Activated T-helper 2 cell treated with anti-CD3 and anti-CD28 coated beads, Interferon-gamma antibody, Interleukin-2, Interleukin-4, amounts not matched to agents 10 μg/mL and 5 μg/mL and 100 μg/mL, durations not matched to agents 14 hours and 24 hours and 36 hours (primary cell): Measurements from ENCODE around the gene PARN. TPM values are rescaled to one million over a fixed set of nuclear protein-coding genes. Genes with fewer than 3 reads are reported as not detected.
"Not testable (repeated sequence)": the region's sequence is repeated elsewhere in the genome, so short reads cannot be mapped to it uniquely, and the experiment has no call there.

ENCODE experiments used
- DNase-seq: peaks from one replicate; pipeline ENCODE4 v3.0.0; 2021; ENCODE audit warnings: low spot score
- H3K27ac Mint-ChIP-seq: one replicate; pipeline ENCODE4 v1.8.0; 2021; ENCODE audit warnings: mixed read lengths
- H3K27me3 Mint-ChIP-seq: one replicate; pipeline ENCODE4 v1.8.0; 2021; ENCODE audit warnings: low read depth, mixed read lengths
- H3K36me3 Mint-ChIP-seq: one replicate; pipeline ENCODE4 v1.8.0; 2021; ENCODE audit warnings: low read depth, mixed read lengths
- H3K4me1 Mint-ChIP-seq: one replicate; pipeline ENCODE4 v1.8.0; 2021; ENCODE audit warnings: low read depth, mixed read lengths
- H3K4me3 Mint-ChIP-seq: one replicate; pipeline ENCODE4 v1.8.0; 2021; ENCODE audit warnings: low read depth, mild to moderate bottlenecking, moderate library complexity, mixed read lengths
- H3K9me3 Mint-ChIP-seq: one replicate; pipeline ENCODE4 v1.8.0; 2021; ENCODE audit warnings: mixed read lengths
- intact Hi-C: fragments of 100-400 bp; cut with micrococcal nuclease; formaldehyde crosslinking; loops from one replicate; pipeline ENCODE4 v1.15.1; 2023
- total RNA-seq: library from RNA; stranded (reverse); gene quantifications from 2 replicates; pipeline ENCODE4 v1.2.3, GENCODE V29; 2022

PARN gene
- total RNA-seq, 1 donor from 2014 or later = 56.6 TPM

- Mint-ChIP-seq H3K9me3 (no peaks in the 10 kb centered on the region), H3K27ac (no peak overlapping the region), H3K27me3 (no peaks in the 10 kb centered on the region), H3K4me1 (no peaks in the 10 kb centered on the region), H3K36me3 (no peaks in the 10 kb centered on the region), H3K4me3 (no peak overlapping the region)
- peak; percentile 11 for DNase-seq
- intact Hi-C loops = no loop called here
Observed at GRCh38 chr16:14405611-14406537, 224.2 kb downstream of the PARN start.

DNA sequence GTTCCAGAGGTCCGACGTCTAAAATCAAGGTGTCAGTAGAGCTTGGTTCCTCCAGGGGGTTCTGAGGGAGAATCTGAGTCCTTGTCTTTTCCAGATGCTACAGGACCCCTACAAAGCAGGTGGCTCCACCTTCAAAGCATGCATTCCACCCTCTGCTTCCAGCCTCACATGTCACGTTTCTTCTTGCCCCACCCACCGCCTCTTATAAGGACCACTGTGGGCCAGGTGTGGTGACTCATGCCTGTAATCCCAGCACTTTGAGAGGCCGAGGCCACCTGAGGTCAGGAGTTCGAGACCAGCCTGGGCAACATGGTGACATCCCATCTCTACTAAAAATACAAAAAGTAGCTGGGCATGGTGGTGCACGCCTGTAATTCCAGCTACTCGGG is 227.1 kb downstream of the PARN start:
- DNase-seq, H3K4me3 Mint-ChIP-seq, intact Hi-C loops, H3K27ac Mint-ChIP-seq, H3K4me1 Mint-ChIP-seq, H3K27me3 Mint-ChIP-seq, H3K36me3 Mint-ChIP-seq, H3K9me3 Mint-ChIP-seq: not testable (repeated sequence)

- DNase-seq, intact Hi-C loops, H3K9me3 Mint-ChIP-seq, H3K36me3 Mint-ChIP-seq, H3K4me1 Mint-ChIP-seq, H3K4me3 Mint-ChIP-seq, H3K27me3 Mint-ChIP-seq, H3K27ac Mint-ChIP-seq: not testable (repeated sequence)
Observed at GRCh38 chr16:14402114-14403000, 227.7 kb downstream of the PARN start.

- H3K27ac Mint-ChIP-seq, DNase-seq, intact Hi-C loops, H3K9me3 Mint-ChIP-seq, H3K4me3 Mint-ChIP-seq, H3K36me3 Mint-ChIP-seq, H3K4me1 Mint-ChIP-seq, H3K27me3 Mint-ChIP-seq: not testable (repeated sequence)
Observed at GRCh38 chr16:14401711-14402061, 228.4 kb downstream of the PARN start.

DNA sequence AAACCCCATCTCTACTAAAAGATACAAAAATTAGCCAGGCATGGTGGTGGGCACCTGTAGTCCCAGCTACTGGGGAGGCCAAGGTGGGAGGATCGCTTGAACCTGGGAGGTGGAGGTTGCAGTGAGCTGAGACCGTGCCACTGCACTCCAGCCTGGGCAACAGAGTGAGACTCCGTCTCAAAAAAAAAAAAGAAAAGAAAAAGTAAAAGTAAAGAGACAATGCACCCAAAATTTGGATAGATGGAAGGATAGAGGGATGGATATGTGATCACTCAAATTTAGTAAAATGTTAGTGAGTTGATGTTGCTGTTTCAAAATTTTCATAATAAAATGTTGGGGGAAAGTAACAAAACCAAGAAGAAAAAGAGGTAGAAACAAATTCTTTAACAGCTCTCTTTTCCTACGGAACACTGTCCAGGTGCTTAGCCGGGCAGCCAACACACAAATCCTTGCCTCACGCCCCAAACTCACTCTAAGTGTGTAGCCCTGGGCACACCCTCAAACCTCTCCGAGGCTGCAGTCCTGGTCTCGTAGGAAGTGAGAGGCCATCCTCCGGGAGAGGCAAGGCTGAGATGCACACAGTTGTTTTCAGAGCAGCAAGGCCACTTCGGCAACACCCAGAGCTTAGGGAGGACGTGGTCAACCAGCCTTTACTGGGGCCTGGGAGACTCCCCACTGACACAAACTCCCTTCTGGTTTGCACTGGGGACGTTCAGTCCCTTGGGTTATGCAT is 228.9 kb downstream of the PARN start:
- H3K27ac Mint-ChIP-seq, H3K27me3 Mint-ChIP-seq, intact Hi-C loops, H3K4me1 Mint-ChIP-seq, H3K9me3 Mint-ChIP-seq, DNase-seq, H3K36me3 Mint-ChIP-seq, H3K4me3 Mint-ChIP-seq: not testable (repeated sequence)

- no peak for DNase-seq
- Mint-ChIP-seq H3K27ac (no peak overlapping the region), H3K9me3 (no peaks in the 10 kb centered on the region)
Observed at GRCh38 chr16:14400285-14400977, 229.6 kb downstream of the PARN start.

DNA sequence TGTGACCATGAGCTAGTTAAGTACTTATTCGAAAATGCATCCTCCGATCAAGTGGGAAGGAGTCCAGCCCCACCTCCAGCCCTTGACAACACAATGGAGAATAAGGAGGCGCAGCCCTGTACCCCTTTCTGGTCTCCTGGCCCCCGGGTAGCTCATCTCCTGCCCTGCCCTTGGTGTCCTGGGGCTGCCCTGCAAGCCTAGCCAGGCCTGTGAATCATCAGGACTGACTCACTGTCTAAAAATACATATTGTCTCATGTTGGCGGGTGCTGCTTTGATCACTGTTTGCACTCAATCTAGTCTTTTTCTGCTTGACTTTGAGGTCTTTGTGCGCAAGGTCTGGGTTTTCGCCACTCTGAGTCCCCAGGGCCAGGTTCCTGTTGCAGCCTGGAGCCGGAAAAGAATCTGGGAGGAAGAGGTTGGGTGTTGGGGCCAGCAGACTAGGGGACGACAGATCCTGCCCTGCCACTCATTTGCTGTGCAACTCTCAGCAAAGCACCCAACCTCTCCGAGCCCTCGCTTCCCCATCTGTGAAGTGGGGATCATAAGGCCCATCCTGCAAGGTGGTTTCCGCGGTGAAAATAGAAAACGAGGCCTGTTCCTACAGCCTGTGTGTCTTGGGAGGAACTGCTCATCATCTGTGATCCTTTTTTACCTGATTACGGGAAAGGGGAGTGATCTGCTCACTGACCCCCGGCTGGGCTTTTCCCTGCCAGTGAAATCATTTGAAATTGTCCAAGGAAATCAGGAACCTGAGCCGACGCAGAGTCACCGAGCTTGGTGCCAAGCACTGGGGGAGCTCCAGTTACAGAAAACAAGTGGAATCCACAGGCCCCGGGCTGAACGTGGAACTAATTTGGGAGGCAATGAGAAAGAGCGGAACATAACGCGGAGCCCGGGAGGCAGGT is 230.4 kb downstream of the PARN start:
- no peaks in the 10 kb centered on the region for H3K36me3 Mint-ChIP-seq

More at GRCh38 chr16:14400285-14400977, 229.6 kb downstream of the PARN start:
- intact Hi-C loops = no loop called here
- Mint-ChIP-seq H3K4me3 (no peak overlapping the region), H3K4me1 (no peaks in the 10 kb centered on the region), H3K27me3 (no peaks in the 10 kb centered on the region), H3K36me3 (no peaks in the 10 kb centered on the region)

DNA sequence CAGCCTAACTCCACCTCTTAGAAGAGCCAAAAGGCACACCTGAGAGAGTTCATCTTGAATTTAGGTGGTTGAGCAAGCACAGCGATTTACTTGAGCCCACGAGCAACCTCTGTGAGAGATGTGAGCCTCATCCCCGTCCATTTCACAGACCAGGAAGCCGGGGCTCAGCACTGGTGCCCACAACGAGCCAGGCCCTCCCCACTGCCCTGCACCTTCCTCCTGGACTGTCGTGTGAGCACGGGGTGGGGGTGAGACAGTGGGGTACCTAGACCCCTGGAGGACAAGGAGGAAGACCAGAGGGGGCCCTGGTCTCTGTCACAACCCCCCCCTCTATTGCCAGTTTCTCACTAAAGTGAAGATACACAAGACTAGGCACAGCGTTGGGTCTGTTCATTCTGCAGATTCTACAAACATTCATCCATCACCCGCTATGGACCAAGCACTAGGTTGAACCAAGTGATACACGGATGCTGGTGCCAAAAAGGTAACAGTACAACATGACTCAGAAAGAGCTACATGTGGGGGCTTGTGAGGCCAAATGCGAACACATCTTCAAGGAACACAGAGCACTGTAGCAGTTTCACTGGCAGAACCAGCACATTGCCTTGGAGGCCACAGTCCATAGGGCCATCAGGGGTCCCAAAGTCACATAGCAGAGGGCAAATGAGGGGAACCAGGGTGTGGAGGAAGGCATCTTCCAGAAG is 231.9 kb downstream of the PARN start:
- no peak overlapping the region for H3K4me3 Mint-ChIP-seq
- no peak overlapping the region for H3K27ac Mint-ChIP-seq
- H3K9me3 Mint-ChIP-seq = no peaks in the 10 kb centered on the region
- no peaks in the 10 kb centered on the region for H3K27me3 Mint-ChIP-seq
- no peak for DNase-seq
- intact Hi-C loops = no loop called here
- no peaks in the 10 kb centered on the region for H3K4me1 Mint-ChIP-seq
- H3K36me3 Mint-ChIP-seq = no peaks in the 10 kb centered on the region

More for the DNA sequence above, 230.4 kb downstream of the PARN start:
- no peaks in the 10 kb centered on the region for H3K4me1 Mint-ChIP-seq
- intact Hi-C loops = no loop called here
- no peak overlapping the region for H3K4me3 Mint-ChIP-seq
- H3K27me3 Mint-ChIP-seq = no peaks in the 10 kb centered on the region
- H3K9me3 Mint-ChIP-seq = no peaks in the 10 kb centered on the region
- DNase-seq = no peak
- no peak overlapping the region for H3K27ac Mint-ChIP-seq

- H3K4me3 Mint-ChIP-seq, H3K9me3 Mint-ChIP-seq, DNase-seq, intact Hi-C loops, H3K27ac Mint-ChIP-seq, H3K4me1 Mint-ChIP-seq, H3K36me3 Mint-ChIP-seq, H3K27me3 Mint-ChIP-seq: not testable (repeated sequence)
Observed at GRCh38 chr16:14395710-14396304, 234.3 kb downstream of the PARN start.

DNA sequence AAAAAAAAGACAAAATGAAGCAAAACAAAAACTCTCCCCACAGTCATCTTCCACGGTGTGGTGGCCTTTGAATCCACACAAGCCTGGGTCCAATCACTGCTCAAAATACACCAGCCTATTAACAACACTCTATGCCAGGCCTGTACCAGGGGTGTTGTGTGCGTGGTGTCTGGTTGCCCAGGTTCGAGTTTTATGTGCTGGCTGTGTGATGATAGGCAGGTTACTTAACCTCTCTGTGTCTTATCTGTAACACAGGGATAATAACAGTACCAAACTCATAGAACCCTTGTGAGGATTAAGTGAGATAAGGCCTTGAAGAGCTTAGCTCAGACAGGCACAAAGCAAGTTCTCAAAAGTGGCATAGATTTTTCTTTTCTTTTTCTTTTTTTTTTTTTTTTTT is 235.2 kb downstream of the PARN start:
- no peak overlapping the region for H3K4me3 Mint-ChIP-seq

DNA sequence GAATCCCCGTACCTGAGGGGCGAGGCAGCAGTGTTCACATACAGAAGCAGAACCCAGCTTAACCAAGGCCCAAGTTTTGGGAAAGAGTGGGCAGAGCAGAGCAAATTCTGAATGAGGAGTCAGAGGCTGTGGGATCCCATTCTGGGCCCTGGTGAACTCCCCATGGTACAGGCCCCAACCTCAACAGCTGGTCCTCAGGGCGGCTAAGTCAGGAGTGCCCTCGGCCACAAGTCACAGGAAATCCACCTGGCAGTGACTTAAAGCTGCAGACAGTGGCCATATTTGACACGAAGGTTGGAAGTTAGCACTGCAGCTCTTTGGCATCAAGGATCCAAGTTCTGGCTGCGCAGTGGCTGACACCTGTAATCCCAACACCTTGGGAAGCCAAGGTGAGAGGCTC is 237.1 kb downstream of the PARN start:
- no peak overlapping the region for H3K27ac Mint-ChIP-seq

More for the DNA sequence above, 235.2 kb downstream of the PARN start:
- intact Hi-C loops = no loop called here
- no peak overlapping the region for H3K27ac Mint-ChIP-seq
- H3K36me3 Mint-ChIP-seq = no peaks in the 10 kb centered on the region
- DNase-seq = no peak
- H3K9me3 Mint-ChIP-seq = no peaks in the 10 kb centered on the region
- no peaks in the 10 kb centered on the region for H3K4me1 Mint-ChIP-seq
- no peaks in the 10 kb centered on the region for H3K27me3 Mint-ChIP-seq

More for the DNA sequence above, 237.1 kb downstream of the PARN start:
- Mint-ChIP-seq H3K27me3 (no peaks in the 10 kb centered on the region), H3K4me1 (no peaks in the 10 kb centered on the region), H3K4me3 (no peak overlapping the region), H3K9me3 (no peaks in the 10 kb centered on the region), H3K36me3 (no peaks in the 10 kb centered on the region)
- no peak for DNase-seq
- intact Hi-C loops = no loop called here
